Psoas muscle (tissue), 8 donors: ENCODE measurements around the gene FAM216A. TPM values are rescaled to one million over a fixed set of nuclear protein-coding genes. Genes with fewer than 3 reads are reported as not detected.

Experiments used
- ATAC-seq, 4 donors: fragments of 200-7000 bp; cut with Tn5 transposase; one replicate each; pipeline ENCODE4 v1.9.1; 2020; ENCODE audit warnings: moderate library complexity in 3 of 4, mild to moderate bottlenecking in 2 of 4
- DNase-seq, 2 donors: peaks; one replicate each; pipeline ENCODE4 v3.0.0-alpha.2; 2020
- H3K27ac ChIP-seq: fragments of 200-600 bp; one replicate; pipeline ENCODE4 v1.8.0; 2022
- H3K27me3 ChIP-seq, 3 donors: fragments of 200-600 bp in 1 of 3; one replicate each; pipeline versions ENCODE4 v1.6.1 to v1.8.0; 2013 to 2022; ENCODE audit warnings: low read length in 2 of 3, mild to moderate bottlenecking in 2 of 3, moderate library complexity in 1 of 3; ENCODE audit not compliant: insufficient read depth in 3 of 3
- H3K36me3 ChIP-seq, 2 donors: fragments of 200-600 bp in 1 of 2; one replicate each; pipeline versions ENCODE4 v1.6.1 to v1.8.0; 2013 to 2022; ENCODE audit warnings: low read depth in 1 of 2, mild to moderate bottlenecking in 1 of 2, moderate library complexity in 1 of 2; ENCODE audit not compliant: insufficient read depth in 1 of 2
- H3K4me1 ChIP-seq: fragments of 200-600 bp; one replicate; pipeline ENCODE4 v1.8.0; 2022
- H3K4me3 ChIP-seq: fragments of 200-600 bp; one replicate; pipeline ENCODE4 v1.8.0; 2022; ENCODE audit warnings: mild to moderate bottlenecking
- H3K9me3 ChIP-seq: fragments of 200-600 bp; one replicate; pipeline ENCODE4 v1.8.0; 2022
- CTCF ChIP-seq: fragments of 200-600 bp; IDR thresholded peaks from one replicate; pipeline ENCODE4 v1.8.0; 2022; ENCODE audit warnings: antibody characterized with exemption
- WGBS, 3 donors: extraction: QIAGEN DNeasy Blood & Tissue Kit; methylation state at CpG; one replicate each; pipeline versions ENCODE4 v1.1.6 to v1.1.7; 2013; 5-methylcytosine and 5-hydroxymethylcytosine counted together
- intact Hi-C, 2 donors: fragments of 100-400 bp; cut with DNase I; formaldehyde crosslinking; loops; one replicate each; pipeline versions ENCODE4 v1.11.0 to v1.14.2; 2022
- polyA plus RNA-seq, 3 donors: library from polyadenylated mRNA; stranded (reverse); fragments of 200-250 nt; gene quantifications; one replicate each; pipeline ENCODE4 v1.2.3, GENCODE V29; 2013
- total RNA-seq, 4 donors: library from RNA; stranded (reverse); fragmentation: NEBNext Ultra II Directional in 2 of 4; extraction: Animal tissue kit (Norgen Biotek cat#: 25700) in 2 of 4; gene quantifications; one replicate each; pipeline versions ENCODE4 v1.2.1 to v1.2.4, GENCODE V29; 2021 to 2023
- donor health status: healthy with polysubstance abuse.
- donor health status: DM: no; HTN: no; CAD: no; lungs with moderate emphysema.
- donor health status: Bipolar disorder and iron deficiency.
- donor health status: healthy.
- donor health status: DM: yes; HTN: yes; CAD: no.
- donor health status: DM: no; HTN: no; CAD: no.
- donor health status: DM: no; HTN: no; CAD: no.
- donor health status: DM: yes; HTN: yes; CAD: no.

The FAM216A gene
- total and polyA plus RNA-seq, 7 donors: 1.7 to 8.3 (median 3.1) TPM

- Histone ChIP-seq H3K4me1 (peaks cover 34% of the 10 kb centered on the region), H3K9me3 (no peaks in the 10 kb centered on the region), H3K36me3 (peaks cover 0 to 3% of the 10 kb centered on the region in 2 donors), H3K27me3 (no peaks in the 10 kb centered on the region), H3K4me3 (peak within 1 kb of the TSS; percentile 98), H3K27ac (peak within 1 kb of the TSS; percentile 96)
- no peak for TF ChIP-seq CTCF
- 5 to 6% (median 6%) methylated on average over 60 to 61 of the region's 61 CpGs for WGBS, 3 donors
- DNase-seq (peak; percentile 99), ATAC-seq (peak; percentile 94 to 98 (median 96))
- intact Hi-C loops: loop anchor here (2.0 to 5.0 kb wide), 2 partner anchors 33 to 35 kb away; partner anchors contain the start of genes FAM216A (in 2 of the 2) and GPN3 (in 2 of the 2)
Measured at GRCh38 chr12:110501752-110502738, 33.4 kb downstream of the FAM216A start, which contains the start of the genes RAD9B and VPS29. RAD9B (plus strand) TSS chr12:110502331; CDS start chr12:110502338, 7 bp downstream. VPS29 (minus strand) TSS chr12:110502111; CDS start chr12:110502051, 60 bp downstream.

GRCh38 chr12:110503432-110503831, 34.8 kb downstream of the FAM216A start:
- H3K4me3 ChIP-seq: no peak overlapping the region
- ATAC-seq (no peak), DNase-seq (no peak)
- no peaks in the 10 kb centered on the region for H3K36me3 ChIP-seq
- TF ChIP-seq CTCF: no peak
- intact Hi-C loops: loop anchor here in 1 of 2 donors (5.0 kb wide), 1 partner anchor 36 kb away; the partner anchor contains the start of genes FAM216A and GPN3
- H3K27ac ChIP-seq: no peak overlapping the region
- no peaks in the 10 kb centered on the region for H3K9me3 ChIP-seq
- H3K4me1 ChIP-seq: peaks cover 28% of the 10 kb centered on the region
- H3K27me3 ChIP-seq: no peaks in the 10 kb centered on the region
- WGBS, 3 donors: 75 to 79% (median 76%) methylated on average over 1 of the region's 1 CpG

GRCh38 chr12:110505332-110505731, 36.7 kb downstream of the FAM216A start:
- intact Hi-C loops: no loop called here
- Histone ChIP-seq H3K36me3 (no peaks in the 10 kb centered on the region), H3K27me3 (no peaks in the 10 kb centered on the region), H3K27ac (no peak overlapping the region), H3K4me1 (peaks cover 9% of the 10 kb centered on the region), H3K4me3 (no peak overlapping the region), H3K9me3 (no peaks in the 10 kb centered on the region)
- DNase-seq (no peak), ATAC-seq (no peak)
- no peak for TF ChIP-seq CTCF
- WGBS, 3 donors: 77 to 82% (median 79%) methylated on average over 3 of the region's 3 CpGs

GRCh38 chr12:110508071-110508586, 39.5 kb downstream of the FAM216A start:
- Histone ChIP-seq H3K36me3 (no peaks in the 10 kb centered on the region), H3K27me3 (no peaks in the 10 kb centered on the region), H3K4me3 (no peak overlapping the region), H3K4me1 (no peaks in the 10 kb centered on the region), H3K27ac (no peak overlapping the region), H3K9me3 (no peaks in the 10 kb centered on the region)
- 89 to 93% (median 90%) methylated on average over 4 of the region's 4 CpGs for WGBS, 3 donors
- no peak for ATAC-seq
- no peak for TF ChIP-seq CTCF
- no peak for DNase-seq
- intact Hi-C loops: no loop called here
